GM18520 (cell line): ENCODE data around the gene ADAMTS6.

Experiments
- ATAC-seq: cut with Tn5 transposase; IDR thresholded peaks from one replicate; pipeline ENCODE4 v1.9.1; 2021; ENCODE audit not compliant: unreplicated experiment

The ADAMTS6 gene

GRCh38 chr5:65292196-65292595, 189.5 kb downstream of the ADAMTS6 start:
- ATAC-seq, result no peak

- ATAC-seq, result no peak
Observed at GRCh38 chr5:65290677-65291076, 191.0 kb downstream of the ADAMTS6 start.

DNA sequence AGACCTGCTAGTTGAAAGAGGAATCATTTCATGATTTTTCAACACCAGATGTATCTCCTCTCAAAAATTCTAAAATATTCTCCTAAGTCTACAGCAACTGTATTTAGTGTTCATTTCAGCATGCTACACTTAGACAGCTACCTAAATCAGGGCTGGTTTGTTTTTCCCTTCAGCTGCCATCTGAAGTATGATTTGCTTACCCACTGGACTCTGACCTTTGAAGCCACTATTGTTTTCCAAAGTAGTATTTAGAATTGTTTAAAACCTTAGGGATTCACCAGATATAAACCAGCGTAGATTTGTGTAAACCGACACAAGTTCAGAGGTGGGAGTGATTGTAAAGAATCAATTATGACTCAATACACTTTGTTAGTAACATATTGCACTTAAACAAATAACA, 193.1 kb downstream of the ADAMTS6 start:
- no peak for ATAC-seq

DNA sequence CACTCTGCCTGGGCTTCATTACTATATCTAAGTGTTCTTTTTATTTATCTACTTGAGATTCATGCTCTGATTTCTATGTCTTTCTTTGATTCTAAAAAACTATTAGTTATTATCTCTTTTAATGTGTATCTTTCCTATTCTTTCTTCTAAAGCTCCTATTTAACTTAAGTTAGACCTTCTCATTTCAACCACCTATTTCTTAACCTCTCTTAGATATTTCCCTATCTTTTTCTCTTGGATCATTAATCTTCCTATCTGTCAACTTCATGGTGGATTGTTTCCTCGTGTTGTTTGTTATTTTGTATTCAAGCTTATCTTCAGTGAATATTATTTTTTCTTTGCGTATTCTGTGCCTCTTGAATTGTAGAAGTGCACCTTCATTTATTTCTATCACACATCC, 202.1 kb downstream of the ADAMTS6 start:
- ATAC-seq, result no peak

DNA sequence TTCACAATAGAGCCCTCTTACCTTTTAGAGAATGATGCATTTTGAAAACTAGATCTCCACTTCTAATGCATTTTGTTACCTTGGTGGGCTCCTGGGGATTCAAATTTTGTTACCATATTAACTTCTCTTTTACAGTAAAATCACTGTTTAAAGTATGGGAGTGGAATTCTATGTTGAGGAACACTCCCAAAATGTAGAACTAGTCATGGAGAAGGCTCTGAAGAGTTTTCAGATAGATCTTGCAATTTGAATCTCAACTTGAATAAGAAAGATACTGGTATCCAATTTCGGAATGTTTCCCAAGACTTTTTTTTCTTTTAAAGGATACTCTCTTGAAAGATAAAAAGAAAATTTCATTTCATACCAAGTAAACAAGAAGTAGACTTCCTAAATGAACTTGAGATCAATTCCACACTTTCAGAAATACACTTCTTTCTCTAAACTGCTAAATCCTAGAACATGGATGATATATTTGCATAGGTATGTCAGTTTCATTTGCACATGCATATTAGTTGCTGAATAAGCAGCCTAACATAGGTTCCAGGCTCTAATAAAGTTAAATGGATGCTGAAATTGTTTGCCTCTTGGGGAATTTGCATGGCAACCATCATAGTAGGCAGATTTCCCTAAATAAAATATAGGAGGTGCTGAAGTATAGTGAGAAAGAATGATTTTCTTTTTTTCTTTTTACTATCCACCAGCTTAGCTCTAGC, 205.4 kb downstream of the ADAMTS6 start:
- ATAC-seq, result no peak

DNA sequence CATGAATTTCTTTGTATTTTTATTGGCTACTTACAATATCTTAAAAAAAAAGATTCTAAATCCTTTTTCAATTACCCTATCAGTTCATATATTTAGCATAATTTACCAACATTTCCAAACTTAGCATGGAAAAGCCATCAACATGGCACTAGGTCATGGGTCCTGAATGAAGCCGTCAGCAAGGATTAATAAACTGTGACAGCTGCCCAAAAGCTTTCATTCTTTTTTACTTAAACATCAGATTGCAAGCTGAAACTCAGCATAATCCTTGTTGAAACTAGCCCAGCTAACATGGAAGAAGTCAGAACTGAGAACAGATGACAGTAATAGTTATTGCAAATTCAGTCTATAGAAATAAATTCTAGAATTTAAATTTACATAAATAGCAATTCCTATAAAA, 209.8 kb downstream of the ADAMTS6 start:
- no peak for ATAC-seq

GRCh38 chr5:65268525-65268924, 213.2 kb downstream of the ADAMTS6 start:
- ATAC-seq, result no peak

GRCh38 chr5:65264420-65264819, 217.3 kb downstream of the ADAMTS6 start:
- ATAC-seq, result no peak

- ATAC-seq, result no peak
Observed at GRCh38 chr5:65263321-65263720, 218.4 kb downstream of the ADAMTS6 start.

- ATAC-seq, result no peak
Observed at GRCh38 chr5:65262649-65263059, 219.1 kb downstream of the ADAMTS6 start.

DNA sequence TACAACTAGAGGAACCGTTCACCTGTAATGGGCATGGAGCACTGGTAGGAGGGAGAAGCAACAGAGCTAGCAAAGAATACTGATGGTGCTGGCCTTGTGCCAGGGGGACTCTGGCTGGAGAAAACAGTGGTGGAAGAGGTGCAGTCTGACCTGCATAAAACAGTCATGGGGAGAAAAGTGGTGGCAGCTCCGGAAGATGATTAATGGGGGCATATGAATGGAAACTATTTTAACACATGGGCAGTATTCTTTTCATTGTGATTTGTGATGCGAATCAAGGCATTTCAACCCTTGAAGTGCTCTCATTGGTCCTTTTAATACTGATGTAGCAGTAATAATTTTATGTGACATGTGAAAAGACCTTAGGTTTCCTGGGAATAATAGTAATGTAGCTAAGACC, 219.6 kb downstream of the ADAMTS6 start:
- no peak for ATAC-seq

DNA sequence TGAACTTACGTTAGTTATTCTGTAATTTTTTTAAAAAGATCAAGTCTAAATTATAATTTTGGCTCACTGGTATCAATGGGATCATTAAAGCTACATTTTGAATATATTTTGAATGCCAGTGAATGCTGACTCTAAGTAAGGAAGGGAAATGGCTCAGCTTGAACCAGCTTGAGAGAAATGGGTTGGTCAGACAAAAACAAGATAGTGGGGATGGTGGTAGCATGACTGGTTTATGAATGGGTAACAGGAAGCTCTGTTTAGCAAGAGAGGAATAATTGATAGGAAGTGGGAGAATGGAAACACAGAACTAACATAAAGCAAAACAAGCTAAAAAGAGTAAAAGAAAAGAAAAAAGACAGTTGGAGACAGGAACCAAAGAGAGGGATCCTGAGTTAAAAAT, 220.2 kb downstream of the ADAMTS6 start:
- ATAC-seq, result no peak

GRCh38 chr5:65255294-65255693, 226.4 kb downstream of the ADAMTS6 start:
- no peak for ATAC-seq

DNA sequence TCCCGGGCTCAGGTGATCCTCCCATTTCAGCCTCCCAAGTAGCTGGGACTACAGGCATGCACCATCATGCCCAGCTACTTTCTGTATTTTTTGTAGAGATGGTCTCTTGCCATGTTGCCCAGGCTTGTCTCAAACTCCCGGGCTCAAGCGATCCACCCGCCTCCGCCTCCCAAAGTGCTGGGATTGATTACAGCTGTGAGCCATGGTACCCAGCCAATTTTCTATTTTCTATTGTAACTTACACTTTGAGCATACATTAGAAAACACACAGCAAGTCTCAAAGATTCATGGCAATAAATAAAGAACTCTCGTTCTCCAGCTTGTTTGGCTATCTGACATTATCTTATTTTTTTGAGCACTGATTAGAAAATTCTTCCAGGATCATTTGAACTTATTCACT, 228.7 kb downstream of the ADAMTS6 start:
- ATAC-seq, result no peak

DNA sequence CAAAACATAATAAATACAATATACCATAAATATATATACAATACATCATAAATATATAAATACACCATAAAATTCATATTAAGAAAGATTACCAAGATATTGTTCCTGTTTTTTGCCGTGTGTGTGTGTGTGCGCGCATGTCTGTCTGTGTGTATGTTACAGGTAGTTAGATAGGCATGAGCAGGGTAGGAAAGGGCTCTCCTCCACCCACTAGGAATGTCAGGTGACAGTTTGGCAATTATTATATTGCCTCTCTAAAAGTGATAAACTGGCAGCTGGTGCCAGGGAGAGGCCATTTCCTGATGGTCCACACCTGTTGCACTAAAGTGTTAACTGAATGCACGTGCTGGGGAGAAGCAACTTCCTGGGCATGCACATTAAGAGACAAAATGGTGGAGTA, 232.8 kb downstream of the ADAMTS6 start:
- no peak for ATAC-seq

- no peak for ATAC-seq
Observed at GRCh38 chr5:65247594-65247993, 234.1 kb downstream of the ADAMTS6 start.

DNA sequence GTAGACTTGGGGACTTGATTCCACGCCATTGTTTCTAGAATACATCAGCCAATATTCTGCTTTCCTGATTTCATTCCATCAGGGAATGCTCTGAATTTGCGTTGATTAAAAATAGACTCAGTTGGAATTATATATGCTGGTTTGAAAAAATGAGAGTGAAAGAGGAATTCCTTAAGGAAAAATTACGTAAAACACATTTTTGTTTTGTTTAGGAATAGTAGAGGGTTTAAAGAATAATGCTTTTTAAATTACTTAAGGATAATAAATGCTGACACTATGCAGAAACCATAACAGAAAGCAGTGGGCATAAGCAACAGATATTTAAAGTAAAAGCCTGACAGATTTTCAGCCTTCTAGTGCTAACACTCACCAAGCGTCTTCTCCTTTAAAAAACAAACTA, 235.0 kb downstream of the ADAMTS6 start:
- no peak for ATAC-seq

GRCh38 chr5:65244031-65244430, 237.7 kb downstream of the ADAMTS6 start:
- no peak for ATAC-seq

DNA sequence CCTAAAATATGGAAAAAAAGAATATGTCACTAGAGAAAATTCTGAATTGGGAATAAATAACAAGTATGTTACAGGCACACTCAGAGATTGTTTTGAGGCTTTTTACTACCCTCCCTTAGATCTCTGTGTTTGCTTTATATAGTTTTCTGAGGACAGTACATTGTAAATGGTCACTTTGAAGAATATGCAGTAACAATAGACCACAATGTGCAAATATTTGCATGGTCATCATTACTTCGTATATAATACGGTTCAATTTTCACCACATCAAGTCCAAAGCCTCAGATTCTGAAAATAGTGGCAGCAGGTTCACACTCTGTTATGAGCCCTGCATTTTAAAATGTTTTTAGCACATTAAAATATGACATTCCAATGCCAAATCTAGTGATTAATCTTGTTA, 238.6 kb downstream of the ADAMTS6 start:
- ATAC-seq, result no peak

DNA sequence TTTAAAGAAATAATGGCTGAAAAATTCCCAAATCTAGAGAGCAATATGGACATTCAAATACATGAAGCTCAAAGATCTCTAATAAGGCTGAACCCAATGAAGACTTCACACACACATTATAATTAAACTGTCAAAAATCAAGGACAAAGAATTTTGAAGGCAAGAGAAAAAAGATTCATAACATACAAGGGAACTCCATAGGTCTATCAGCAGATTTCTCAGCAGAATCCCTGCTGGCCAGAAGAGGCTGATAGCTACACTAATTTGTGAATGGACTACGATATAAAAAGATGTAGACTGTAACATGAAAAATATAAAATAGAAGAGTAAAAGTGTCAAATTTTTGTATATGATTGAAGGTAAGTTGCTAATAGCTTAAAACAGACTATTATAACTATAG, 251.9 kb downstream of the ADAMTS6 start:
- no peak for ATAC-seq

DNA sequence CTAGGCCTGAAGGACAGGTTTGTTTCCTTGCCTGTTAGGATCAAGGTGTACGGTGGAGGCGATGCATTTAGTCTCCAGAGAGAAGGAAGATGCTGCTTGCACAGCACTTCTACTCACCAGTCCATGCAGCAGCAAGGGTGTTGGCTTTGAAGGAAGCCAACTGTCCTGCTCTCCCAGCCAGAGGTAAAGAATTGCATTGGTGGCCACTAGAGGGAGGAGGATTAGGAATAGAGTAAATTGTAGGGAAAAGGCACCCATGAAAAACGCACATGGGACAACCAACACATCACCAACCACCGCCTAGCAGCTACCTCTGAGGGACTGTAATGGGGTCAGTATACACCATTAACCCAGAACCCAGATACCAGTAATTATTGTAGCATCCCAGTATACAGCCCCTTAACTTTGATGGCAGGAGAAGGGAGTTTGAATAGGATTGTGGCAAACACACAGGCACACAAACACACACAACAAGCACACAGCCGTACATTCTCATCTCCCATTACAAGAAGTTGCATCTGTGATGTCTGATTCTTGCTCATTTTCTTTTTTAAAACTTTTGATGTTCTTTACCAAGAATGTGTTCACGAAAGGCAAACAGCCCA, 267.7 kb downstream of the ADAMTS6 start:
- no peak for ATAC-seq

GRCh38 chr5:65209341-65209740, 272.4 kb downstream of the ADAMTS6 start:
- no peak for ATAC-seq

GRCh38 chr5:65204966-65205365, 276.8 kb downstream of the ADAMTS6 start:
- no peak for ATAC-seq
